Endothelial cell (in vitro differentiated cells): ENCODE data around the gene SLC25A25. TPM values are rescaled to one million over a fixed set of nuclear protein-coding genes. Genes with fewer than 3 reads are reported as not detected.

Experiments used
- DNase-seq: peaks from one replicate; pipeline ENCODE4 v3.0.0; 2021; ENCODE audit warnings: low spot score
- H3K27ac Mint-ChIP-seq: one replicate; pipeline ENCODE4 v1.8.0; 2021; ENCODE audit warnings: mixed read lengths, inconsistent platforms; ENCODE audit not compliant: unreplicated experiment
- H3K27me3 Mint-ChIP-seq: one replicate; pipeline ENCODE4 v1.8.0; 2021; ENCODE audit warnings: mild to moderate bottlenecking, moderate library complexity, mixed read lengths, inconsistent platforms; ENCODE audit not compliant: unreplicated experiment
- H3K36me3 Mint-ChIP-seq: one replicate; pipeline ENCODE4 v1.8.0; 2021; ENCODE audit warnings: mild to moderate bottlenecking, low read depth, mixed read lengths, inconsistent platforms; ENCODE audit not compliant: unreplicated experiment
- H3K4me1 Mint-ChIP-seq: one replicate; pipeline ENCODE4 v1.8.0; 2021; ENCODE audit warnings: mild to moderate bottlenecking, mixed read lengths, inconsistent platforms; ENCODE audit not compliant: unreplicated experiment
- H3K4me3 Mint-ChIP-seq: one replicate; pipeline ENCODE4 v1.8.0; 2021; ENCODE audit warnings: mild to moderate bottlenecking, mixed read lengths, inconsistent platforms; ENCODE audit not compliant: unreplicated experiment
- H3K9me3 Mint-ChIP-seq: one replicate; pipeline ENCODE4 v1.8.0; 2021; ENCODE audit warnings: mixed read lengths, inconsistent platforms; ENCODE audit not compliant: unreplicated experiment
- total RNA-seq: library from RNA; stranded (reverse); fragmentation: NEBNext Ultra II Directional; extraction: Animal tissue kit (Norgen Biotek cat#: 25700); gene quantifications from one replicate; pipeline ENCODE4 v1.2.1, GENCODE V29; 2021; ENCODE audit not compliant: unreplicated experiment
- TF ChIP-seq, protein P1 (sequence below): fragments of 200-600 bp; sonication (generic); IDR thresholded peaks from one replicate; pipeline ENCODE4 v1.5.0; 2021; ENCODE audit warnings: antibody characterized with exemption; ENCODE audit not compliant: unreplicated experiment

SLC25A25 gene
- total RNA-seq, 1 donor from 2014 or later = 8.5 TPM

DNA sequence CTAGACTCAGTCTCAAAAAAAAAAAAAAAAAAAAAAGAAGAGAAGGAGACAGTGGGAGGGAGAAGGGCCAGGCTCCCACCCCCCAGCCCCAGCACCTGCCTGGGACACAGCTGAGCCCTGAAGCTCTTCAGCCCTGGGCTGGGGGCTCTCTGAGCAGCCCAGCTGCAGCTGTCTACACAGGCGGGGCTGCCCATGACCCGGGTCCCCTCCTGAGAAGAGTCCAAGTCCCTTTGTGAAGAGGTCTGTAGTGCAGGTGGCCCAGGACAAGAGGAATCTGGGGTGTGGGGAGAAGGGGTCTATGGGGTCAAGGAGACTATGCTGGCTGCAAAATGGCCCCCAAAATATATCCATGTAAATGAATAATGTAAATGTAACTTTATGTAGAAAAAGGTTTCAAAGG lies 74.6 kb downstream of the SLC25A25 start:
- peaks cover 11% of the 10 kb centered on the region for H3K27me3 Mint-ChIP-seq
- H3K36me3 Mint-ChIP-seq = no peaks in the 10 kb centered on the region
- TF ChIP-seq, protein P1, sequence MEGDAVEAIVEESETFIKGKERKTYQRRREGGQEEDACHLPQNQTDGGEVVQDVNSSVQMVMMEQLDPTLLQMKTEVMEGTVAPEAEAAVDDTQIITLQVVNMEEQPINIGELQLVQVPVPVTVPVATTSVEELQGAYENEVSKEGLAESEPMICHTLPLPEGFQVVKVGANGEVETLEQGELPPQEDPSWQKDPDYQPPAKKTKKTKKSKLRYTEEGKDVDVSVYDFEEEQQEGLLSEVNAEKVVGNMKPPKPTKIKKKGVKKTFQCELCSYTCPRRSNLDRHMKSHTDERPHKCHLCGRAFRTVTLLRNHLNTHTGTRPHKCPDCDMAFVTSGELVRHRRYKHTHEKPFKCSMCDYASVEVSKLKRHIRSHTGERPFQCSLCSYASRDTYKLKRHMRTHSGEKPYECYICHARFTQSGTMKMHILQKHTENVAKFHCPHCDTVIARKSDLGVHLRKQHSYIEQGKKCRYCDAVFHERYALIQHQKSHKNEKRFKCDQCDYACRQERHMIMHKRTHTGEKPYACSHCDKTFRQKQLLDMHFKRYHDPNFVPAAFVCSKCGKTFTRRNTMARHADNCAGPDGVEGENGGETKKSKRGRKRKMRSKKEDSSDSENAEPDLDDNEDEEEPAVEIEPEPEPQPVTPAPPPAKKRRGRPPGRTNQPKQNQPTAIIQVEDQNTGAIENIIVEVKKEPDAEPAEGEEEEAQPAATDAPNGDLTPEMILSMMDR = no peak
- DNase-seq = no peak
- H3K27ac Mint-ChIP-seq = no peak overlapping the region
- H3K9me3 Mint-ChIP-seq = no peaks in the 10 kb centered on the region
- H3K4me3 Mint-ChIP-seq = no peak overlapping the region
- H3K4me1 Mint-ChIP-seq = peaks cover 6% of the 10 kb centered on the region

DNA sequence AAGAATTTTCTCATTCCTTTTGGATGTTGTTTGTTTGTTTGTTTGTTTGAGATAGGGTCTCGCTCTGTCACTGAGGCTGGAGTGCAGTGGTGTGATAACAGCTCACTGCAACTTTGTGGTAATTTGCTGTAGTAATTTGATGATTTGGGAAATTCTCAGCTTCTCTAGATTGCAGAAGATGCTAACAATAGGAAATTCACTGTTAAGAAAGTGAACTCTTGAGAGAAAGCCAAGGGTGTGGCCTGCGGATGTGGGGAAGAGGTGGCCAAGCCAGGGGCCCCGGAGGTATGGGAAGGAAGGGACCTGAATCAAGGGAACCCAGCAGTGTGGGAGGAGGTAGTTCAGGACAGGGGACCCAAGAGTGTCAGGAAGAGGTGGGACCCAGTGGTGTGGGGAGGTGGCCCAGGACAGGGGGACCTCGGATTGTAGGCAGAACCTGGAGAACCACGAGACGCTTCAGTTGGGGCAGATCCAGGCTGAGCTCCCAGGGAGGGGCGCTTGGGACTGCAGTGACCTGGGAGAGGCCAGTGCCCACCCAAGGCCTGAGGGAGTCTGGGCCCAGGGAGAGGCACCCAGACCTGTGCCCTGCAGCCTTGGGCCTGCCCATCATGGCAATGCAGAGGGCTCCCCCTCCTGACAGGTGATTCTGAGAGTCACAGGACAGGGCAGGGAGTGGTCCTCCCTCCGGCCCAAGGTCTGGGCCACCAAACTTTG lies 75.7 kb downstream of the SLC25A25 start:
- TF ChIP-seq, protein P1 = no peak
- H3K27ac Mint-ChIP-seq = no peak overlapping the region
- H3K27me3 Mint-ChIP-seq = peaks cover 11% of the 10 kb centered on the region

DNA sequence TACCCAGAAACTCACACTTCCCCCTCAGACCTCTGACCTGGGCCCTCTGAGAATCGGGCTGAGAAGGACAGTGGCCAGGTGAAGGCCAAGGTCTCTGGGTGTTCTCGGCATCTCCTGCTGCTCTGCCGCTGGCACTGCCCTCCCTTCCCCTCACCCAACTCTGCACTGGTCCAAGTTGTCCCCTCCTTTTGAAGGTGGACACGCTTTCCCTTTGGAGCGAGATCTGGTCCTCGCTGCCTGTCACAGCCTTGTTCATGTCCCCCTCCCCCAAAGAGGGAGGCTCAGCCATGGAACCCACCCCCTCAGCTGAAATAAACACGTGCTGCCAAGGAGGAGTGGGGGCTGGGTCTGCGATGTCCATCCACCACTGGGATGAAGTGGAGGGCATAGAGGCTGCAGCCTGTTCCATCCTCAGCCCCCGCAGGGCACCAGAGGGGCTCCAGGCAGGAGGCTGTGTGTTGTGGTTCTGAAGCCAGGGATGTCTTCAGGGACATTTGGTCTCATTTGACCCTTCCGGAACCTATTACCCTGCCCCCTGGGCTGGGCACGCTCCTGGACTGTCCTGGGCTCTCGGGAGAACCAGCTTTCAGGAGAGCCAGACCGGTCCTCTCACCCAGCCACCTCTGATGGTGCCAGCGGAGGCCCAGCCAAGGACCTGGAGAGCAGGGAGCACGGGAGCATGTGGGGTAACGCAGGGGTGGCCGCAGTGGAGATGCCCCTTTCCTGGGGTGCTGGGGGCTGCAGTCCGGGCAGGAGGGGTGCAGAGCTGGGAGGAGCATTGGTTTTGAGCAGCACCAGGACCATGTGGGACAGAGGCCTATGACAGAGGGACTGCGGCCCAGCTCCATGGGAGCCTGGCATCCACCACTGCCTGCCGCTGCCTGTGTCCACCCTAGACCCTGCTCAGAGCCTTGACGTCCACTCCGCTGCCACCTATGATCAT lies 76.5 kb downstream of the SLC25A25 start:
- Mint-ChIP-seq H3K4me1 (peaks cover 10% of the 10 kb centered on the region), H3K36me3 (no peaks in the 10 kb centered on the region), H3K27me3 (peaks cover 11% of the 10 kb centered on the region), H3K27ac (no peak overlapping the region), H3K9me3 (no peaks in the 10 kb centered on the region), H3K4me3 (no peak overlapping the region)
- TF ChIP-seq, protein P1 = no peak
- no peak for DNase-seq

More for the DNA sequence above, 75.7 kb downstream of the SLC25A25 start:
- no peak overlapping the region for H3K4me3 Mint-ChIP-seq
- no peak for DNase-seq
- no peaks in the 10 kb centered on the region for H3K36me3 Mint-ChIP-seq
- H3K4me1 Mint-ChIP-seq = peaks cover 6% of the 10 kb centered on the region
- H3K9me3 Mint-ChIP-seq = no peaks in the 10 kb centered on the region

DNA sequence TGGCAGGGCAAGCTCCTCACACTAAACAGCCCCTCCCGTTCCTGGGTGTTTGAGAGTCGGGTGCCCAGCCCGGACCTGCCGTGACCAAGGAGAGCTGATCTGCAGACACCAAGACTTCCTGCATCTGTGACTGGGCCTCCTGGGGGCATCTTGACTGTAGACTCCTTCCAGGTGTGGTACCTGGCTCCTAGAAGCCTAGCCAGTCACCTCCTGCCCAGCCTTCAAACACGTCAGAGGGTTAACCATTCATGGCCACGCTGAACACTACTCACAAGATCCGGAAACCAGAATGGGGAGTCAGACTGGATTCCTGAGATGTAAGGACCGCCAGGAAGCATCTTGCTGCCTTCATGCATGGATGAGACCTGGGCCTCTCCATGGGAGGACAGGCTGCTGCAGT lies 77.5 kb downstream of the SLC25A25 start:
- H3K27ac Mint-ChIP-seq = no peak overlapping the region

More for the DNA sequence above, 77.5 kb downstream of the SLC25A25 start:
- DNase-seq = no peak
- Mint-ChIP-seq H3K4me1 (peaks cover 10% of the 10 kb centered on the region), H3K36me3 (no peaks in the 10 kb centered on the region), H3K9me3 (no peaks in the 10 kb centered on the region), H3K4me3 (no peak overlapping the region), H3K27me3 (peaks cover 14% of the 10 kb centered on the region)
- TF ChIP-seq, protein P1 = no peak
